HG03095 (cell line): ENCODE measurements around the gene TMC4.
"Not testable (repeated sequence)": the region's sequence is repeated elsewhere in the genome, so short reads cannot be mapped to it uniquely, and the experiment has no call there.

ENCODE experiments used
- ATAC-seq: cut with Tn5 transposase; IDR thresholded peaks from one replicate; pipeline ENCODE4 v1.9.1; 2021; ENCODE audit warnings: moderate library complexity; ENCODE audit not compliant: unreplicated experiment

Gene TMC4, protein sequence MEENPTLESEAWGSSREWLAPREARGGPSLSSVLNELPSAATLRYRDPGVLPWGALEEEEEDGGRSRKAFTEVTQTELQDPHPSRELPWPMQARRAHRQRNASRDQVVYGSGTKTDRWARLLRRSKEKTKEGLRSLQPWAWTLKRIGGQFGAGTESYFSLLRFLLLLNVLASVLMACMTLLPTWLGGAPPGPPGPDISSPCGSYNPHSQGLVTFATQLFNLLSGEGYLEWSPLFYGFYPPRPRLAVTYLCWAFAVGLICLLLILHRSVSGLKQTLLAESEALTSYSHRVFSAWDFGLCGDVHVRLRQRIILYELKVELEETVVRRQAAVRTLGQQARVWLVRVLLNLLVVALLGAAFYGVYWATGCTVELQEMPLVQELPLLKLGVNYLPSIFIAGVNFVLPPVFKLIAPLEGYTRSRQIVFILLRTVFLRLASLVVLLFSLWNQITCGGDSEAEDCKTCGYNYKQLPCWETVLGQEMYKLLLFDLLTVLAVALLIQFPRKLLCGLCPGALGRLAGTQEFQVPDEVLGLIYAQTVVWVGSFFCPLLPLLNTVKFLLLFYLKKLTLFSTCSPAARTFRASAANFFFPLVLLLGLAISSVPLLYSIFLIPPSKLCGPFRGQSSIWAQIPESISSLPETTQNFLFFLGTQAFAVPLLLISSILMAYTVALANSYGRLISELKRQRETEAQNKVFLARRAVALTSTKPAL

DNA sequence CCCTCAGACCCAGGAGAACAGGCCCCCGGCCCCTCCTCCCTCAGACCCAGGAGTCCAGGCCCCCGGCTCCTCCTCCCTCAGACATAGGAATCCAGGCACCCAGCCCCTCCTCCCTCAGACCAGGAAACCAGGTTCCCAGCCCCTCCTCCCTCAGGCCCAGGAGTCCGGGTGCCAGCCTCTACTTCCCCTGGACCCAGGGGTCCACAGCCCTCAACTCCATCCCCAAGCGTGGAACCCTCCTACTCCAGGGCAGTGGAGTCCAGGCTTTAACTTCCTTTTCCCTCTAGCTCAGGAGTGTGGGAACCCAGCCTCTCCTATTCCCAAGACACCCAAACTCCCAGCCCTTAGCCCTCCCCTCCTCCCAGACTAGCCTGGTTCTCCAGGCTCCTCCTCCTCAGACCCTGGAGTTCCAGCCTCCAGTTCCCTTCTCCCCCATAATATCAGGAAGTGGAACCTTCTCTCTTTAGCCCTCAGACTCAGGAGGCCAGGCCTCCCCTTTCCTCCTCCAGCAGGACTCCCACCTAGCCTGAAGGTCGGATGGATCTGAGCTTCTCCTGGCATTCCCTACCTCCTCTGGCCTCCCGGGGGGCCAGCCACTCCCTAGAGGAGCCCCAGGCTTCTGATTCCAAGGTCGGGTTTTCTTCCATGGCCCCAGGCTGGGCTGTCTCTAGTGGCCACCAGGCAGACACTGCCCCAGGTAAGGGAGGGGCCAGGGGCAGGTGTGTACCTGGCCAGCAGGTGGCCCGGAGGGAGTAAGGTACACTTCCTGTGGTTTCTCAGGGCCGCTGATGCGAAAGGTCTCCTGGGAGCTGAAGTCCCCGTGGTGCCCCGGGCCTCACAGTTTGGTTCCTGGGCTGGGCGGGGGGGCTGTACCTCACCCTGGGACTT lies at the start of gene TMC4:
TMC4 (minus strand) TSS at position 690 of the 888 bp plus-strand sequence; CDS start at position 647, 43 bp downstream.
- ATAC-seq: no peak

DNA sequence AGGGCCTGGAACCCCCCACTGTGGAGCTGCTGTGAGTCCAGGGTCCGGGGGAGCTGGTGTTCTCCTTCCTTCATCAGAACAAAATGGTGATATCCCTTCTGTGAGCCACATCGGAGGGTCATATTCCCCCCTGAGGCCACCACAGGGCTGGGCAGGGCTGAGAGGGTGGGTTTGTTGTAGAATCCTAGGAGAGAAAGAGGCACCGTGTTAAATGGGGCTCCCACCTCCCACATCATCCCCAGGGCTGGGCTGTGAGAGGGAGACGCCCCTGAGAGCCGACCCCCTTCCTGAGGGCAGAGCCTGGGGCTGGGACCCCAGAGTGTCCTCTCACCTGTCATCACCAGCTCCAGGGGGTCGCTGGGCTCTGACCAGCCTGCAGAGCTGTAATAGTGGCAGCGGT lies 49.0 kb upstream of the TMC4 start:
- not testable (repeated sequence) for ATAC-seq

DNA sequence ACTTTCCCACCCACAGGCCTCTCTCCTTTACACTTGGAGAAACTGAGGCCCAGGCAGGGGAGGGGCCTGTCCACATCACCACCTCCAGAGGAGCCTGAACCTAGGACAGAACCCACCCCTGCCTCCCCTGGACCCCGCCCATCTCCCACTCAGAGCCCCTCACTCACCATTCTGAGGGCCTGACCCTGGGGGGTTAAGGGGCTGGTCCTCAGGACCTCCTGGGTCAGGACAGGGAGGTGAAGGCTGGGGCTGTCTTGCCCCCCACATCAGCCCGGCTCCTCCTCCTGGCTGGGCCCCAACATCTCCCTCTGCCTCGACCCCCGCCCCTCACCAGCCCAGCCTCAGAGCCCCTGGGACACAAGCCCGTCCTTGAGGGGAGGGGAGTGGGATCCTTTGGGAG lies 46.7 kb upstream of the TMC4 start:
- not testable (repeated sequence) for ATAC-seq

DNA sequence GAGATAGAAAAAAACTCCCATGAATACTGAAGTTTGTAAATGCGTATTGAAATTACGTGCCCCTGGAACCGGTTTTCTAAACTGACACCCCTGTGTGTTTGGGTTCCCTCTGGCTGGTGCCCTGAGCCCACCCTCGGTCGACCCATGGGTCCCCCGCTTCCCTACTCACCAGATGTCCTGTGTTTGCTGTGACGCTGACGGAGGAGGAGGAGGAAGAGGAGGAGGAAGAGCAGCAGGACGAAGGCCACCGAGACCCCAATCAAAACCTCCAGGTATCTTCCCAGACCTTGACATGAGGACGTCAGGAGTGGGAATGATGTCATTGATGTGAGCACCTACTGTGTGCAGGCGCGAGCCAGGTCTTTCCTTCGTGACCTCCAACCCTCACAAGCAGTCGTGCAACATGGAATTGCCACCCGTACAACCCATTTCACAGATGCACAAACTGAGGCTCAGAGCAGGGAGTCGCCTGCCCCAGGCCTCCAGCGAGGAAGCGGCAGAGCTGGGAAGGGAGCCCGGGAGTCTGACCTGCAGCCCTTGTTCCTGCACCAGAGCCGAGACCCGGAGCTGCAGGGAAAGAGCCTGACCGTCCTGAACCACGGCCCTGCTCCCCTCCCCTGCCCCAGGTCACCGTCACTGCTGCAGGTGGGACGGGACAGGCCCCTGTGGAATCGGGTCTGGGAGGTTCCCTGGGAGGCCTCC lies 46.2 kb upstream of the TMC4 start:
- no peak for ATAC-seq

DNA sequence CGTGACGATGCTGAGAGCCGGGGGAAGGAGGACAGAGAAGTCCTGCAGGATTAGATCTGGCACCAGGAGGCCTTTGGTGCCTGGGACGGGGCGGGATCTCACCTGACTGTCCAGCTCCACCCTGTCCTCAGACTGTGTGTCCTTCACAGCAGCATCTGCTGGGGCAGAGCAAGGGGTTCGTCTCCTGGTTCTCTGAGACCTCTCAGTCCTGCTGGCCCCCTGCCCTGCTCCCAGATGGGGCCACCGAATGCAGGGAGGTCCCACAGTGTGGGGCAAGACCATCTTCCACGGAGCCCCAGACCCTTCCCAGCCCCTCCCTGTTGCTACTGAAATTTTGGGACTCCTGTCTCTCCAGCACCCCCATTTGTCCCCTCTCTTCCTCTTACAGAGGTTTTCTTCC lies 45.3 kb upstream of the TMC4 start:
- ATAC-seq: no peak

DNA sequence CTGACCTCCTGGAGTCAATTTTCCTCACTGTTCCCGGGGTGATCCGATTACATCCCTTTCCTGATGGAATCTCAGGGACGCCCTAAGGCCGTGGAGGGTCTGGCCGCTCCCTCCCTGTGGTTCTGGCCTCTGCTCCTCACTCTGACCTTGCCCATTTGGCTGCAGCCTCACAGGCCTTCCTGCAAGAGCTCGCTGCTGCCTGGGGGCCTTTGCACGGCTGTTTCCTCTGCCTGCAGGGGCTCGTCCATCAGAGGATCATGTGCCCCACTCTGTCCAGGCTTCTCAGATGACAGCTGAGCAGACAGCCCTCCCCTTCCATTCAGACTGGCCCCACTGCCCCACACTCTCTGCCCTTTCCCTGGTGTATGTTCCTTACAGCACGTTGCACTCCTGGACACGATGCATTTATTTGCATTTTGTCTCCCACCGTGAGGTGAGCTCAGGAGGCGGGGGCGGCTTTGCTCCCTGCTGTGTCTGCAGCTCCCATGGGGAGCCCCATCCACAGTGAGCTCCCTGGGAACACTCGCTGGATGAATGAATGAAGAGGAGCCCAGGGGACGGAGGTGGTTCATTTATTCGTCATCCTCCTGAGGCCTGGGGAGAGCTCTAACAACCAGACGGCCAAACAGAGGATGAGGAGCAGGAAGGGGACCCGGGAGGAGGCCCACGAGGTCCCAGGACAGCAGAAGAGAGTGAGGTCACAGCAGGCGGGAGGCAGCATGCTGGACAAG lies 44.7 kb upstream of the TMC4 start:
- not testable (repeated sequence) for ATAC-seq

DNA sequence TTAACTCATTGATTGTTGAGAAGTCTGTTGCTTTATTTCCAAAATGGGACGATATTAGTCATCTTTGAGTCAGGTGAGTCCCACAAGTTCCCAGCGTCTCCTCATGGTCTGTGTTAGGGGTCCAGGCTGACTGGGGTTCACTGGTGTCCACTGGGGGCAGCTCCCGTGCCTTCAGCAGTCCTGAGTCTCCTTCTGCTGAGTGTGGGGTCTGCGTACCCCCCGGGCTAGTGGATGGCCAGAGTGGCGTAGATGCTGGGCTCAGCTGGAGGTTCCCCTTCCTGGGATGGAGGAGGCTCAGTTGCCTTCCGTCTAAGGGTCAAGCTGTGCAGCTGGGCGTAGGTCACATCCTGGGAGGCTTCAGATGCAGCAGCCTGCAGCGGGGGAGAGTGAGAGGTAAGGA lies 43.9 kb upstream of the TMC4 start:
- no peak for ATAC-seq

DNA sequence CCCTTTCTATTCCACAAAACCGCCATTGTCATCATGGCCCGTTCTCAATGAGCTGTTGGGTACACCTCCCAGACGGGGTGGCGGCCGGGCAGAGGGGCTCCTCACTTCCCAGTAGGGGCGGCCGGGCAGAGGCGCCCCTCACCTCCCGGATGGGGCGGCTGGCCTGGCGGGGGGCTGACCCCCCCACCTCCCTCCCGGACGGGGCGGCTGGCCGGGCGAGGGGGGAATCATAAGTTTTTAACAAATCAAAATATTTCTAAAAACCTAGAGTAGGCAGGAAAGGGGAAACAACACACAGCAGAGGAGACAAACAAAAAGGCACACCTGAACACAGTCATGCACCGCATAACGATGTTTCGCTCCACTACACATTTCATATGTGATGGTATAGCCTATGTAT lies 41.8 kb upstream of the TMC4 start:
- not testable (repeated sequence) for ATAC-seq

DNA sequence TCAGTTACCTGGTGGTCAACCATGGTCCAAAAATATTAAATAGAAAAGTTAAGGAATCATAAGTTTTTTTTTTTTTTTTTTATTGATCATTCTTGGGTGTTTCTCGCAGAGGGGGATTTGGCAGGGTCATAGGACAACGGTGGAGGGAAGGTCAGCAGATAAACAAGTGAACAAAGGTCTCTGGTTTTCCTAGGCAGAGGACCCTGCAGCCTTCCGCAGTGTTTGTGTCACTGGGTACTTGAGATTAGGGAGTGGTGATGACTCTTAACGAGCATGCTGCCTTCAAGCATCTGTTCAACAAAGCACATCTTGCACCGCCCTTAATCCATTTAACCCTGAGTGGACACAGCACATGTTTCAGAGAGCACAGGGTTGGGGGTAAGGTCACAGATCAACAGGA lies 41.3 kb upstream of the TMC4 start:
- ATAC-seq: not testable (repeated sequence)

DNA sequence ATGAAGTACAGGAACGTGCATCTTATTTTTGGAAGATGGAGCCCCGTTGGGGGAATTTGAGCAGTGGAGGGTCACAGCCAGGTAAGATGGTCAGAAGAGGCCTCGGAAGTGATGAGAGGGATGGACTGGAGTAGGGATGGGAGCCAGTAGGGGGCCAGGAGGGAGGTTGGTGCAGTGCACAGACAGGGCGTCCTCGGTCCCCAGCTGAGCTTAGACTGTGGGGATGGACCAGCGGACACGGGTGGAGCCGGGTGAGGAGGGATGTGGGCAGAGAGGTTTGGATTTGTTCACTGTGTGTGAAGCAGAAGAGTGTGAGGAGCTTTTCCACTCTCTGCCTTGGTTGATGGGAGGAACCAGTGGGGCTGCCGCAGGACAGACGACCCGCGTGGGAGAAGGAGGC lies 38.3 kb upstream of the TMC4 start:
- no peak for ATAC-seq

DNA sequence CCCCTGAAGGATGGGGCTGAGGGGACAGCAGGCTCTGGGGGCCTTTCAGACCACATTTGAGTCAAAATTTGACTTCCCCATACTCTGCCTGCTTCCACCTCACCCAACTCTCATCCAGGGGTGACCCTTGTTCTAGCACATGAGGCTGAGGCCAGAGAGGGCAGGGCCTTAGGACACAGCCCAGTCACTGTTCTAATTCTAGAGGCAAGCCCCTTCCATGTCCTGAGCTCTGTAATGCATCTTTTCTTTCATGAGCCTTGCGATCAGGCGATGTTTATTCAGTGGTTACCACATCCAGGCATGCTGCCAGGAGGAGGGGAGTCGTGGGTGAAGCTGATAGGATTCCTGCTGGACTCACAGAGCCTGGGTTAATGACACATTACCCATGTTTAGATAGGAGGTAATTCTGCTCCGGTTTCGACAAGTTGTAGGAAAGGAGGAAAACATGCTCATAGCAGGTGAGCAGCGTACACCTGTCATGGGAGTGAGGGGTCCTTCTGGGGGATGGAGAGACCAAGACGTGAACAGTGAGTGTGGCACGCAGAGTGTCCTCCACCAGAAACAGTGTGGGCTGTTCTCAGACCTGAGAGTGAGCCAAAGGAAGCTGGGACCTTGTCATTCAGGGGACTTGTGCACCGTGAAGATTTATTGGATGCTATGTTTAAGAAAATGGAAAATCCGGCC lies 37.0 kb upstream of the TMC4 start:
- no peak for ATAC-seq

DNA sequence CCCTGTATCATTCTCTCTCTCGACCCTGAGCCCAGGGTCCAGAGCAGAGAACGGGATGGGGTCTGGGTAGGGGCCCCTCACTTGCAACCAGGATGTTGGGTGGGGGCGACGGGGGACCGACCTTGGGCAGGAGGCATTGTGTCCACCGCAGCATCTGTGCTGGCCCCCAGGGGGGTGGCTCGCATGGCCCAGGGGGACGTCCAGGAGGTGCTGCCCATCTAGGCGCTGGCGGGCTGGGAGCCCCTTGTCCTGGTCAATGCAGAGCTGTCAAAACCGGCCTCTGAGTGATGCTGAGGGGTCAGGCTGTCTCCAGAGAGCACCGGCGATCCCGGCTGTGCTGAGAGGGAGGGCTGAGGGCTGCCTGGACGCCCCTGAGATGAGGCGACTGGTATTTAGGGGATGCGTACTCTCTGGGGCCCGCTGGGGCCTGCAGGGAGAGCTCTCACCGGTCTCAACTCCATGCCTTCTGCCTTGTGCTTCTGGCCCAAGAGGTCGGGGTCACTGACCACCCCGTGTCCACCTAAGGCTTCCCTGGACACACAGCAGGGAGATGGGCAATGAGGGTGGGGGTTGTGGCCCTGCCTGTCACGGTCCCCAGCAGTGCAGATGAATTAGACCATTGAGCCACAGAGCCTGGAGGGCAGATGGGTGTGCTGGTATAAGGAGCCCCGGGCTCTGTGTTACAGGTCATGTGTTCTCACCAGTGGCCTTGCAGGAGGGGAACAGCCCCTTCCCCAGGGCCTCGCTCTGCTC lies 36.3 kb upstream of the TMC4 start:
- no peak for ATAC-seq

DNA sequence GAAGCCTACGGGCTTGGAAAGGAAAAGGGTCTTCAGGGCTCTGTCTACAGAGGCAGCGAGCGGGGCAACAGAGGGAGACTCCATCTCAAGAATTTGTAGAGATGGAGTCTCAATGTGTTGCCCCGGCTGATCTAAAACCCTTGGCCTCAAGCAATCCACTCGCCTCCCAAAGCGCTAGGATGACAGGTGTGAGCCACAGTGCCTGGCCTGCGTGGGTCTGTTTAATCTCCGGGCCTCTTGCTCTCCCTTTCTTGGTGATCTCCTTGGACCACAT lies 35.8 kb upstream of the TMC4 start:
- ATAC-seq: no peak

DNA sequence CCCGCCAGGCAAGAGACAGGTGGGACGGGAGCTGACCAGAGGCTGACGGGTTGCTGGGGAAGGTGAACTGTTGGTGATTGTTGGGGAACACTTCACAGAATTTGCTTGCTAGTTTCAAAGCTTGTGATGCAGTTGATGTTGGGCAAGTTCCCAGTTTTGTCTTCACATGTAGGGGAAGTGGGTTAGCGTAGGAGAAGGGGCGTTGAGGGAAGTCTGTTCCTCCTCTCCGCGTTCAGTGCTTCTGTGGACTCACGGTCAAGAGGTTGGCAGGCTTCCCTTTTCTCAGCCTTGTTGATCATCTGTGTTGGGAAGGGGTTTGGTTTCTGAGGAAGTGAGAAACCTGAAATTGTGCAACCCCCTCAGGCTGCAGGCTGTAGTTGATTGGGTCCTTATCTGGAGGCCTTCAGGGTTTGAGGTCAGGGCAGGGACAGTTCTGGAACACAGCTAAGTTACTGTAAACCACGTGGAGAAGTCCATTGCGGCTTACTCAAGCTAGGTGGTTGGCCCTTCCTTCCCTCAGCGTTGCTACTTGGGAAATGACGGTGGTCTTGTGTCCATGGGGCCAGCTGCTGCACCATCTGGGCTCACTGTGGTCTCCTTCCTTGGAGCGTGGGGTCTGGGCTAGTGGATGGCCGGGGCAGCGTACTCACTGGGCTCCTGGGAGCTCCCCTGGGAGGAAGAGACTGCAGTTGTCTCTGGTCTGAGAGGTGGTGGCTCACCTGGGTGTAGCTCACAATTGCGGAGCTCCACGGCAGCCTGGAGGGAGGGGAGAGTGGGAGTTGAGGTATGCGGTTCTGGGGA lies 35.2 kb upstream of the TMC4 start:
- peak; percentile 38 for ATAC-seq

DNA sequence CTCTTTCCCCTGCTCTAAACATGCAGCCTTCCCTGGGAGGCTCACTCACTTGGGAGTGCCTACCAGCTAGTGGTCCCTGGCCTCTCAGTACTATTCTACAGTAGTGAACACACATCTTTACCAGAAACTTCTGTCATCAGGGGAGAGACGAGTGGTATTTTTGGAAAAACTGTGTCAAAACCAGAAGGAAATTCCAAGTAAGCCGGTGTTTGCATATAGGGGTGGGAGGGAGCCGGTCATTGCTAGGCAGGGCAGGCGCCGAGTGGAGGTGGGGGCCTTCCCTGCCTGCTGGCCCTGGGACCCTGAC lies 34.7 kb upstream of the TMC4 start:
- ATAC-seq: no peak

DNA sequence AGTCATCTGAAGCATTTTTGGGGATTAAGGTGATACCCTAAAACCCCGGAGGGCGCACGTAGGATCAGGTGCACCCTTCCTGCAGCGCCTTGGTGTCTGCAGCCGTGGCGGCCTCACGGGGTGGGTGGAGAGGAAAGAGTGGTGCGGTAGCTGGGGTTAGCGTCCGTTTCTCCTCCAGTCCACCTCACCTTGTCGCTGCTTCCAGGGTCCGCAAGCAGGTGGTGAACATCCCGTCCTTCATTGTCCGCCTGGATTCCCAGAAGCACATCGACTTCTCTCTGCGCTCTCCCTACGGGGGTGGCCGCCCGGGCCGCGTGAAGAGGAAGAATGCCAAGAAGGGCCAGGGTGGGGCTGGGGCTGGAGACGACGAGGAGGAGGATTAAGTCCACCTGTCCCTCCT lies 34.2 kb upstream of the TMC4 start:
- ATAC-seq: not testable (repeated sequence)

DNA sequence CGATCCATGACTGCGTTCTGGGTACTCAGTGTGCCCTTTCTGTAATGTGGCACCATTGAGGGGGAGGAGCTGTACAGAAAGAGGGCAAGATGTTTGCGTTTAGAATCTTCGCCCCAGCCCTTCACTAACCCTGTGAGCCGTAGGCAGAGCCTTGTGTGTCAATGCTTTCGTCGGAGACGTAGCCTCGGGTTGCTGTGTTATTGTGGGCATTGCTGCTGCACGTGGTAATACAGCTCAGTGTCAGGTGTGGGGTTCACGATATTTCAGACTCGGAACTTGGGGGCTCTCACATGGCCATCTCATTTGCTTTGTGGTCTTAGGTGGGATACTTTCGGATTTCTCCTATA lies 33.8 kb upstream of the TMC4 start:
- no peak for ATAC-seq

DNA sequence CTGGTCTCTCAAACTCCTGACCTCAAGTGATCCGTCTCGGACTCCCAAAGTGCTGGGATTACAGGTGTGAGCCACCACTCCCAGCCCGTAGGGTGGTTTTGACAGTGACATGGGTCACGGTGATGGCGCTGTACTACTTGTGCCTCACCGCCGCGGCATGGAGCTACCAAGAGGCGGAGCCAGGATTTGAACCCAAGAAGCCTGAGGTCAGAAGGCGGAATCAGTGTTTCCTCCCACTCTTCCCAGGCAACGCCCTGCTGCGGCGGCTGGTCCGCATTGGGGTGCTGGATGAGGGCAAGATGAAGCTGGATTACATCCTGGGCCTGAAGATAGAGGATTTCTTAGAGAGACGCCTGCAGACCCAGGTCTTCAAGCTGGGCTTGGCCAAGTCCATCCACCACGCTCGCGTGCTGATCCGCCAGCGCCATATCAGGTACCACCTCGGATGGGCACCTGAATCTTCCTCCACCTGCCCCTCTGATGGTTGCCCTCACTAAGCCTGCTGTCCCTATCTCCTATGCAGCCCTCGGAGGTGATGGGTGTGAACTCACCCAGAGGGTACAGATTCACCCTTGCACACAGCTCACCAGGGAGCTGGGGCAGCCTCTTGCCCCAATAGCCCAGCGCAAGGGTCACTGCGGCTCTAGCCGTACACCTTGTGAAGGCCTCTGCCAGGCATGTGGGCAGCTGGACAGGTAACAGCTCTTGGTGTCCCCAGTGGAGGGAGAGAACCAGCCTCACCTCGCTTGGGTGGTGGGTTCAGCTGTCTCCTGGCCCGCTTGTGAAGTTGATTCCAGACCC lies 33.3 kb upstream of the TMC4 start:
- ATAC-seq: no peak
